Type B pancreatic cell (in vitro differentiated cells): ENCODE results near the gene COL6A3. TPM values are rescaled to one million over a fixed set of nuclear protein-coding genes. Genes with fewer than 3 reads are reported as not detected.
A peak's percentile ranks its signal among the peaks of the same experiment; 100 is the strongest.

Experiments
- DNase-seq: peaks from one replicate; pipeline ENCODE4 v3.0.0; 2021; ENCODE audit warnings: mixed read lengths; ENCODE audit not compliant: unreplicated experiment; ENCODE audit errors: extremely low spot score
- H3K27ac Mint-ChIP-seq: 2 replicates; pipeline ENCODE4 v1.8.0; 2021; ENCODE audit warnings: mild to moderate bottlenecking, mixed read lengths
- H3K27me3 Mint-ChIP-seq: 2 replicates; pipeline ENCODE4 v1.8.0; 2021; ENCODE audit warnings: mixed read lengths
- H3K36me3 Mint-ChIP-seq: 2 replicates; pipeline ENCODE4 v1.8.0; 2021; ENCODE audit warnings: mixed read lengths
- H3K4me1 Mint-ChIP-seq: one replicate; pipeline ENCODE4 v1.8.0; 2021; ENCODE audit warnings: mixed read lengths; ENCODE audit not compliant: unreplicated experiment
- H3K4me3 Mint-ChIP-seq: 2 replicates; pipeline ENCODE4 v1.8.0; 2021; ENCODE audit warnings: mild to moderate bottlenecking, mixed read lengths
- H3K9me3 Mint-ChIP-seq: 2 replicates; pipeline ENCODE4 v1.8.0; 2021; ENCODE audit warnings: mixed read lengths
- CTCF ChIP-seq: fragments of 200-600 bp; sonication (generic); conservative IDR thresholded peaks from 2 replicates; pipeline ENCODE4 v1.5.0; 2021; ENCODE audit warnings: antibody characterized with exemption, mild to moderate bottlenecking
- total RNA-seq: library from RNA; stranded (reverse); gene quantifications from 2 replicates; pipeline ENCODE4 v1.2.1, GENCODE V29; 2021; ENCODE audit warnings: low replicate concordance

COL6A3 gene
- total RNA-seq, 1 donor from 2014 or later = 157 TPM

- Mint-ChIP-seq H3K9me3 (peaks cover 4% of the 10 kb centered on the region), H3K27ac (no peak overlapping the region), H3K4me1 (peaks cover 19% of the 10 kb centered on the region), H3K36me3 (no peaks in the 10 kb centered on the region), H3K4me3 (no peak overlapping the region), H3K27me3 (peaks cover 42% of the 10 kb centered on the region)
- no peak for DNase-seq
- TF ChIP-seq CTCF = no peak
Measured at GRCh38 chr2:237424544-237424943, 10.6 kb upstream of the COL6A3 start.

- Mint-ChIP-seq H3K4me3 (no peak overlapping the region), H3K36me3 (no peaks in the 10 kb centered on the region), H3K9me3 (peaks cover 4% of the 10 kb centered on the region), H3K27ac (no peak overlapping the region), H3K27me3 (peaks cover 47% of the 10 kb centered on the region), H3K4me1 (peaks cover 19% of the 10 kb centered on the region)
- TF ChIP-seq CTCF = no peak
- no peak for DNase-seq
Measured at GRCh38 chr2:237423891-237424290, 9.9 kb upstream of the COL6A3 start.

- H3K27me3 Mint-ChIP-seq = peaks cover 46% of the 10 kb centered on the region
- no peak overlapping the region for H3K4me3 Mint-ChIP-seq
- H3K4me1 Mint-ChIP-seq = peaks cover 19% of the 10 kb centered on the region
- TF ChIP-seq CTCF = no peak
- H3K9me3 Mint-ChIP-seq = peaks cover 4% of the 10 kb centered on the region
- H3K27ac Mint-ChIP-seq = no peak overlapping the region
- H3K36me3 Mint-ChIP-seq = no peaks in the 10 kb centered on the region
- DNase-seq = no peak
Measured at GRCh38 chr2:237422309-237422708, 8.3 kb upstream of the COL6A3 start.

- no peaks in the 10 kb centered on the region for H3K36me3 Mint-ChIP-seq
- peak overlapping the region; percentile 23 for H3K4me3 Mint-ChIP-seq
- TF ChIP-seq CTCF = peak; percentile 81
- peaks cover 1% of the 10 kb centered on the region for H3K9me3 Mint-ChIP-seq
- no peak for DNase-seq
- H3K4me1 Mint-ChIP-seq = peaks cover 19% of the 10 kb centered on the region
- peaks cover 52% of the 10 kb centered on the region for H3K27me3 Mint-ChIP-seq
- H3K27ac Mint-ChIP-seq = no peak overlapping the region
Measured at GRCh38 chr2:237421542-237422116, 7.7 kb upstream of the COL6A3 start.

GRCh38 chr2:237418300-237418699, 4.3 kb upstream of the COL6A3 start:
- DNase-seq = no peak
- Mint-ChIP-seq H3K9me3 (no peaks in the 10 kb centered on the region), H3K4me3 (no peak overlapping the region), H3K36me3 (no peaks in the 10 kb centered on the region), H3K27ac (no peak overlapping the region), H3K27me3 (peaks cover 56% of the 10 kb centered on the region), H3K4me1 (peaks cover 13% of the 10 kb centered on the region)
- TF ChIP-seq CTCF = no peak
